ENCODE results near the gene PPP1R11. TPM values are rescaled to one million over a fixed set of nuclear protein-coding genes. Genes with fewer than 3 reads are reported as not detected.
A peak's percentile ranks its signal among the peaks of the same experiment; 100 is the strongest.

The PPP1R11 gene
- total and polyA plus RNA-seq, 9 of the 15 experiments (the other 6 are each of a cell fraction or from before 2014, with no cell fraction given): 17.8 to 94.8 (median 44.6) TPM

GRCh38 chr6:30101444-30102413 lies 34.7 kb downstream of the PPP1R11 start (continued):
- TF ChIP-seq CEBPG (CRISPR knock-in tag; IDR thresholded peaks at IDR 0.05) (no peak), CEBPG (tag; conservative IDR thresholded peaks at IDR 0.05 in 1 of 2, IDR thresholded peaks at IDR 0.05 in 1 of 2) (no peak), NFIC (IDR thresholded peaks at IDR 0.05) (no peak), CBX2 (IDR thresholded peaks at IDR 0.05; ENCODE audit: insufficient read depth, low read length, poor library complexity, severe bottlenecking) (no peak), TCF3 (CRISPR knock-in tag; IDR thresholded peaks at IDR 0.05) (no peak), ZNF740 (CRISPR knock-in tag; IDR thresholded peaks at IDR 0.05) (no peak), ZNF740 (tag; IDR thresholded peaks at IDR 0.05) (no peak), ZNF766 (CRISPR knock-in tag; conservative IDR thresholded peaks at IDR 0.05) (no peak), ZNF717 (CRISPR knock-in tag; IDR thresholded peaks at IDR 0.05) (no peak), MGA (IDR thresholded peaks at IDR 0.05) (peak; percentile 41), MAX (CRISPR knock-in tag; IDR thresholded peaks at IDR 0.05) (peak; percentile 2; the same call in 1 of the 2 replicates), ZNF76 (CRISPR knock-in tag; IDR thresholded peaks at IDR 0.05; ENCODE audit: borderline replicate concordance) (no peak), TFAP4 (CRISPR knock-in tag; IDR thresholded peaks at IDR 0.05; ENCODE audit: borderline replicate concordance) (peak; percentile 62; the same call in 1 of the 2 replicates)
